DMS79 (cell line): ENCODE data around the gene VPS13C.
"Not testable (repeated sequence)": the region's sequence is repeated elsewhere in the genome, so short reads cannot be mapped to it uniquely, and the experiment has no call there.

Experiments used
- DNase-seq: peaks from one replicate; lab custom pipeline; 2025; lab: John Stamatoyannopoulos, UW

The VPS13C gene

GRCh38 chr15:62035256-62035924, 24.9 kb downstream of the VPS13C start:
- DNase-seq = no peak

GRCh38 chr15:62027916-62028315, 32.3 kb downstream of the VPS13C start:
- DNase-seq = no peak

- no peak for DNase-seq
Observed at GRCh38 chr15:62027263-62027565, 33.0 kb downstream of the VPS13C start.

- no peak for DNase-seq
Observed at GRCh38 chr15:62026487-62027262, 33.6 kb downstream of the VPS13C start.

- DNase-seq = no peak
Observed at GRCh38 chr15:62021991-62022600, 38.2 kb downstream of the VPS13C start.

- DNase-seq = no peak
Observed at GRCh38 chr15:62020576-62021160, 39.6 kb downstream of the VPS13C start.

- DNase-seq = not testable (repeated sequence)
Observed at GRCh38 chr15:62005354-62005753, 54.9 kb downstream of the VPS13C start.

GRCh38 chr15:61997786-61998185, 62.5 kb downstream of the VPS13C start:
- DNase-seq = no peak

GRCh38 chr15:61996056-61996635, 64.1 kb downstream of the VPS13C start:
- DNase-seq = no peak

- DNase-seq = no peak
Observed at GRCh38 chr15:61994216-61994615, 66.0 kb downstream of the VPS13C start.

GRCh38 chr15:61992518-61992917, 67.7 kb downstream of the VPS13C start:
- no peak for DNase-seq

- no peak for DNase-seq
Observed at GRCh38 chr15:61989667-61990066, 70.6 kb downstream of the VPS13C start.

- DNase-seq = no peak
Observed at GRCh38 chr15:61987824-61988223, 72.4 kb downstream of the VPS13C start.

GRCh38 chr15:61983081-61983480, 77.2 kb downstream of the VPS13C start:
- no peak for DNase-seq

GRCh38 chr15:61978225-61978624, 82.0 kb downstream of the VPS13C start:
- no peak for DNase-seq

GRCh38 chr15:61974759-61975158, 85.5 kb downstream of the VPS13C start:
- DNase-seq = no peak

- no peak for DNase-seq
Observed at GRCh38 chr15:61974118-61974517, 86.1 kb downstream of the VPS13C start.

GRCh38 chr15:61951949-61952348, 108.3 kb downstream of the VPS13C start:
- DNase-seq = no peak

GRCh38 chr15:61946778-61947177, 113.5 kb downstream of the VPS13C start:
- no peak for DNase-seq

GRCh38 chr15:61943992-61944391, 116.3 kb downstream of the VPS13C start:
- no peak for DNase-seq

- no peak for DNase-seq
Observed at GRCh38 chr15:61938249-61938648, 122.0 kb downstream of the VPS13C start.

GRCh38 chr15:61936528-61937195, 123.6 kb downstream of the VPS13C start:
- no peak for DNase-seq
